NCI-H2081 (cell line): Measurements from ENCODE around the gene PBX1.
A peak's percentile ranks its signal among the peaks of the same experiment; 100 is the strongest.
"Not testable (repeated sequence)": the region's sequence is repeated elsewhere in the genome, so short reads cannot be mapped to it uniquely, and the experiment has no call there.

Experiments
- DNase-seq, 2 experiments: peaks; one replicate each; lab custom pipeline; 2025; lab: John Stamatoyannopoulos, UW

The PBX1 gene

DNA sequence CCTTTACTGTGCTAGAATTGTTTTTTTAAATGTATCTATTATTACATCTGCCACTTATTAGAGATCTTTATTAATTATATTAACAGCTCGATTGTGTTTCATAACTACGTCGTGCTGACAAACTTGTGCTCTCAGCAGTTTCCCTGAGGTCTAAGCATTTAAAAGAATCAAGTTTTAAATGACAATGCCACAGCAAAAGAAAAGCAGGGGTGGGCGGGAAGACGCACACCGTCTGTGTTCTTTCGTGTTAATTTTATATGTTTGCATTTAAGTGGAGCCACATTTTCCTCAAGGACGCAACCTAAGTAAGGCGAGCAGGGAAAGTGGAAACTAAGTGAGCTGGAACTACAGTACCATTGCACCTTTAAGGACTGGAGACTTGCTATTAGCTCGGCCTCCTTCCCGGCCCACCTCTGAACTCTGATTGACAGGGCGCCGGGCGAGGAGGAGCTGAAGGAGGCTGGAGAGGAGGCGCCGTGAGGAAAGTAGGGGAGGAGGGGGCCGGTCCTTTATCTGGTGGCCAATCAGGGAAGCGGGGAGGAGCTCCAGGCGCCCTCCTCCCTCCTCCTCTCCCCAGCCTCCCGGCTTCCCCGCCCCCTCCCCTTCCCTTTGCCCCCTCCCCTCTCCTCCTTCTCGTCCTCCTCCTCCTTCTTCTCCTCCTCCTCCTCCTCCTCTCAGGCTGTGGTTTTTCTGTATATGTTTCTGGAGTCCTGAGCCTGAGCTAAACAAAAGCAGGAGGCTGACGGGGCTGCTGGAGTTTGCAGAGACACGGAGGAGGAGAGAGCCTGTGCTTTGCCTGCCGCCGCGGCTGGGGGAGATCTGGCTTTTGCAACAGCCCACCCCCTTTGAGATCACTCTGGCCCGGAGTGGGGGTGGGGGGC is at the start of gene PBX1:
TSS of gene PBX1 (plus strand) at position 724 of the 881 bp plus-strand sequence.
- DNase-seq: peak; percentile 98

DNA sequence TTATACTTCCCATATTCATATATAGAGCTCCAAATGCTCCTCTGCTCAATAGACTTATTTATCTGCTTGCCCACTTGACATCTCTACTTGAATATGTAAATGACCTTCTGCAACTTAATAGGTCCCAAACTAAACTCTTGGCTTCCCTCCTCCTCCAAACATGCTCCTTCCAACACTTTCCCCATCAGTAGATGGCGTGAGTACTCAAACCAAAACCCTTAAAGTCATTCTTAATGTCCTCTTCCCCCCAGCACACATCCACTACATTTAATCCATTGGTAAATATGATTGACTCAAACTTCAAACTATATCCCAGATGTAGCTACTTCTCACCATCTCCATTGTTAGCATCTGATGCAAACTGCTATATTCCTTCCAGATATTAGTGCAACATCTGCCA is 48.5 kb upstream of the PBX1 start:
- no peak for DNase-seq

DNA sequence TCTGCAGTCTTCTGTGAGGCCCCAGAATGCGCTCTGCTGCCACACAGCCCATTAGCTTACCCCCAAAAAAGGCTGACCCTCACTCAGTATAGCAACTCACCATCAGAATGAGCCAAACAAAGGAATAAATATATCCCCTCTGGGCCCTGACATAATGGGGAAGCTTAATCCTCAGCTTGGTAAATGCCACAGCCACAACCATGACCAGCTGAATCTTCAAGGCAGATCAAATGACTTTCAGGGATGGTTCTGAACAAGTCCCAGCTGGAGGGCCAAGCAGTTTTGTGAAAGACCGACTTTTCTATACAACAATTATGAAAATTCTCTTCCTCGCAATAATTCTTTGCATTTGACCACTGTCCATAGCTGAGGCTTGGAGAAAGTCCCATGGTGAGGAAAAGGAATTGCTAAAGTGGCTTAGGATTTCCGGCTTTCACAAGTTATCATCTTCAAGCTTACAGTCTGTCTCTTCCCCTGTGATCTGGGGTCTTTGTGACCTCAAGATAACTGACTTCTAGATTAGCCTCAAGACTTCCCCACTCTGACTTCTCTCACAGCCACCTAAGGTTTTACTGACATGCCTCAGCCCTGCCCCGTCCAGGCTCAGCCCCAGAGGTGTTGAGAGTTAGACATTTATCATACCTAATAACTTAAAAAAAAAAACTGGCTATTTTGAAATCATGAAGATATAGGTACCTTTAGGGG is 47.8 kb upstream of the PBX1 start:
- no peak for DNase-seq

DNA sequence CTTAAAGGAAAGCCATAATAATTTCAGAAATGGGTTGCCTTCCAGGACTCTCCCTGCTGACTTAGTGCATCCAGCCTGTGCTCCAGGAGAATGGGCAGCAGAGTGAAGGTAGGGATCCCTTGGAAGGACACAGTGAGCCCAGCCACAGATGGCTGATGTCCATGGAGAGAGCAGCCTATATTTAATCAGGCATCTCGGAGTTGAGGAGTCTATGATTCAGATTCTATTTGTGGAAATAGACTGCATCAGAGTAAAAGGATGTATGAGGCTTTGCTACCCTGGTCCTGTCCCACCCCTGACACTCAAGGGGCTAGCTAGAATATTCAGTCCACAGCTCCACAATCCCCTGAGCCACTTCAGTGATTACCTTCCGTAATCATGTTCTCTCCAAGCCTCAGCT is 43.8 kb upstream of the PBX1 start:
- no peak for DNase-seq

DNA sequence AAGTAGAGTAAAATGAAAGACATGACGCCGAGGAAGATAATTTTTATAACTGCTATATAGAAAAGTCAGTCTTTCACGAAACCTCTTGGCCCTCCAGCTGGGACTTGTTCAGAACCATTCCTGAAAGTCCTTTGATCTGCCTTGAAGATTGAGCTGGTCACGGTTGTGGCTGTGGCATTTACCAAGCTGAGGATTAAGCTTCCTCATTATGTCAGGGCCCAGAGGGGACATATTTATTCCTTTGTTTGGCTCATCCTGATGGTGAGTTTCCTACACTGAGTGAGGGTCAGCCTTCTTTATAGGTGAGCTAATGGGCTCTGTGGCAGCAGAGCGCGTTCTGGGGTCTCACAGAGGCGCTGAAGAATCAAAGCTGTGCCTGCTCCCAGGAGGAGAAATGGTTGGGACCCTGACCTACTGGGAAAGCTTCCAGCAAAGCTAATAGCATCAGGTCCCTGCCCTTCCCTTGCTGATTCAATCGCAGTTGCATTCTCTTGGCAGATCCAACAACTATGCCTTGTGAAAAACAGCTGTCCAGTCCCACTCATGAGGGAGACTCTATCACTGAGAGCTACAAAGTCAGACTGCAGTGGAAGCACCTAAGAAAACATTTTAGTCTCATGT is 43.2 kb upstream of the PBX1 start:
- DNase-seq: no peak

DNA sequence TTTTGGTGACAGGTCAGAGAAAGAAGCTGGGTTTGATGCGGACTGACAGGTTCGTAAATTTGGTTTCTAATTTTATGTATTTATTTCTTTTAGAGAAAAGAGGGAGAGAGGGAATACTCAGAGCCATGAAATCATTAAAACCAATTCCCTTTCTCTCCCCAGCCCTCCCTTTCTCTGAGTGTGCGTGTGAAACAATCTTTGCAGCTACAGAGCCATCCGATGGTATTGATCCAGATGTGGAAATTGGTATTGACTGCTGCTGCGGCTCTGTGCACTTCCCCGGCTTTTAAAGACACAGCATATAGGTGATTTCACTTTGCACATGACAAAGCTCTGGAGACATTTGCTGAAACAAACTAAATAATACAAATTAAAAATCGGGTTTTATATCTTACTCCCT is 42.4 kb upstream of the PBX1 start:
- DNase-seq: no peak

- no peak for DNase-seq
Measured at GRCh38 chr1:164518692-164519332, 40.2 kb upstream of the PBX1 start.

DNA sequence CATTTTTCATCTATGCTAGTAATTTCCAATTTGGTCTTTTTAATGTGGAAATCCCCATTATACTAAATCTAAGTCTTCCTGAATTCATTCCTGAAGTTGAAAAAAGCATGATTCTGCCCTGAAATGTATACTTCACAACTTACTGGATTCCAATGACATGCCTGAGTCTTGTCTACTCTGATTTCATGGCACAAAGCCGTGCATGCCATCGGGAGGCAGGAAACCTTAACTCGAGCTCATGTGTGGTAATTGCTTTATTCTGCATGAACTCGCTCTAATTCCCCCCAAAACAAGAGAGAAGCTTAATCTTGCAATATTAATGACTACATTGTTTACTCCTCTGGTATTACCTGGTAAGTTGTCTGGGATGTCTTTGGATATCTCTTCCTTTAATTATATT is 39.6 kb upstream of the PBX1 start:
- DNase-seq: no peak

- no peak for DNase-seq
Measured at GRCh38 chr1:164524810-164525209, 34.2 kb upstream of the PBX1 start.

DNA sequence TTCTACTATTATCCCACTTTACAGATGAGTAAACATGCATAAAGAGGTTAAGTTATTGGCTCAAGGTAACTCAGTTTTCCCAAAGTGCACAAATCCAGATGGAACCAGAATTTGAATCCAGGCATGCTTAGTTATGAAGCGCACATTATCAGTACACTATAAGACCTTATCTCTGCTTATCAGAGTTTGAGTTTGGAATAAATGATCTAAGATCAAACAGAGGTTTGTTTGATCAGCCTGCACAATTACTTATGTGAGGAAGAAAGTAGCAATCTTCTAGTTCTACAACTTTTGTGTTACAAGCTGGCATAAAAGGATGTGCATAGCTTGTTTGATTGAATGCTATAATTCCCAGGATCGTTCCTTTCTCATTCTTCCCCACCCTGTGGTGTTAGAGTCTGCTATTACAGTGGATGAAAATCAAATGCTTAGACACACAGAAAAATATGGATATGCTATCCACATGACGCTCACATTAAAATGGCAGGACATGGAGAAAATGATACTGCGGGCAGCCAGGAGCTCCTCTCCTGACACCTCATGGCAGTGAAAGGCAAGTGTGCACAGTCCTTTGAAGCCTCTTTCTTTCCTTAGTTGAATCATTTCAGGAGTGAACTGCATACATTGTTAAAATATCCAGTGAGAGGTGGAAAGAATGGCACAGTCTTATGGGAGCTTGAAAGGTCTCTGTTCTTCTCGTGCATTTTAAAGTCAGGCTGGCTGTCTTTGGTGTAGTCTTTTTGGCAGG is 23.9 kb upstream of the PBX1 start:
- no peak for DNase-seq

DNA sequence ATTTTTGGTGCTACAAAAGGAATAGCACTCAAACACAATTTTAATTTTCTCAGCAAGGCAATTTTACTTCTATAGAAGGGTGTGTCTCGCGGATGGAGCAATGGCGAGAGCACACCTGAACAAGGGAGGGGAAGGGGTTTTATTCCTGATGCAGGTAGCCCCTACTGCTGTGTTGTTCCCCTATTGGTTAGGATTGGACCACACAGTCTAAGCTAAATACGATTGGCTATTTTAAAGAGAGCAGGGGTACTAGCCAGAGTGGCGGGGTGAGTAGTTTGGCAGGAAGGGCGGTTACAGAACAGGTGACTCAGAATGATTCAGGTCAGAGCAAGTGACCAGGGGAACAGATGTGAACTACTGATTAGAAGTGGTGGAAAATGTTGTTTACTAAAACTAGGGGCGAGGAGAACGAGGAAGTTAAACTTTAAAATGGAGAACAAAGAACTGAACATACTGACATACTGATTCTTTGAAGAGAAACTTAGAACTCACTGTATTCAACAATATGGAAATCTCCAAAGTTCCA is 6.5 kb upstream of the PBX1 start:
- not testable (repeated sequence) for DNase-seq

- DNase-seq: peak; percentile 25 to 69
Measured at GRCh38 chr1:164557270-164557669, 1.7 kb upstream of the PBX1 start.

DNA sequence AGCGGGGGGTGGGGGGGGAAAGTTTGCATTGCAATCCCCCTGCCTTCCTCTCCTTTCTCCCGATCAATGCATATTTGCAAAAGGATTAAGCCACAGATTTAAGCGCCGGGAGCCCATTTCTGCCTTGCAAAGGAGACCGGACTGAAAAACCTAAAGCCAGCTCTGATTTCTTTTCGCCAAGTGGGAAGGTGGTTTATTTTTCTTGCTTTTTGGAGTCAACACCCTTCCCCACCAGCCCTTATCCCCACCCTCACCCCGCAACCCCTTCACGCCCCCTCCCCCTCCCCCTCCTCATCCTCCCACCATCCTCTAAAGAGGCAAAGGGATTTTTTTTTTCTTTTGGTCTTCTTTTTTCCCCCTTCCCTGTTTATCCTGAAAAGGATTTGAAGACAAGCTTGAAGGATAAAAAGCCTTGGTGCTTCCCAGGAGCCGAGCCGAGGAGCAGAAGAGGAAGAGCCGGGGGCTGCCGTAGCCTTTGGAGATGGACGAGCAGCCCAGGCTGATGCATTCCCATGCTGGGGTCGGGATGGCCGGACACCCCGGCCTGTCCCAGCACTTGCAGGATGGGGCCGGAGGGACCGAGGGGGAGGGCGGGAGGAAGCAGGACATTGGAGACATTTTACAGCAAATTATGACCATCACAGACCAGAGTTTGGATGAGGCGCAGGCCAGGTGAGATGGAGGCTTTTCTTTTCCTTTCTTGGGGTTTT is 513 bp downstream of the PBX1 start:
- DNase-seq: peak in 1 of 2 experiments; percentile 45

DNA sequence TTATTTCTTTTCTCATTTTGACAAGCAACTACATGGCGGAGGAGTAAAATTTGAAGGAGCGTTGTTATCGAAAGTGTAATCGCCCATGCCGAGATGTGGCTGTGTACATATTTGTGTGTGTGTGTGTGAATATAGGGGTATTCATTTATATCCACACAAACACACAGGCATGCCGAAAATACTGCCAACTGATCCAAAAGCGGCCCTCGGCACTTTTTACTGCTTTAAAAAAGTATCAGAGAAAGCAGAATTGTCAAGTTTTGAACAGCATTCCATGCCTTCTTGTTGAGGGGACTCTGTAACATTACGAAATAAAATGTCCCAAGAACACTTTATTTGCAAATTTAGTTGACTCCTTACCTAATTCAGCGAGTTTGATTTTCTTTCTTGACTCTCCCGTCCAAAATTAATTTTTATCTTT is 1.1 kb downstream of the PBX1 start:
- peak in 1 of 2 experiments; percentile 34 for DNase-seq

DNA sequence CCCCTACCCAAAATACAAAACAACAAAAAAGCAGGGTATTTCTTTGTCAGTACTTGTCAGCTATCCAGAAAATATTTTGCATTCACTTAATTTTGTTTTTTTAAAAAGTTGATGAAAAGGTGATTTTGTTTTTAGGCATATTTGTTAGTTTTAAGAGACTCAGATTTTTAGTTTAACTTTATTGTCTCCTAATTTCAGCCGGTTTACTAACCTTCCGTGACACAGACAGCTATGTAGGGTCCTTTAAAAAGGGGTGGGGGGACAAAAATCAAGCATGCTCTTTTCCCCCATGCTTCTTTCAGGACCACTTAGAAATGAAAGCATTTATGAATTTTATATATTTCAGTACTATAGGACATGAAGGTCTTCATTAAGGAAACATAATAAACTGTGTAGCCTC is 1.6 kb downstream of the PBX1 start:
- no peak for DNase-seq

- peak in 1 of 2 experiments; percentile 10 for DNase-seq
Measured at GRCh38 chr1:164561007-164561406, 2.0 kb downstream of the PBX1 start.

GRCh38 chr1:164561472-164561871 is 2.5 kb downstream of the PBX1 start:
- DNase-seq: peak in 1 of 2 experiments; percentile 31

DNA sequence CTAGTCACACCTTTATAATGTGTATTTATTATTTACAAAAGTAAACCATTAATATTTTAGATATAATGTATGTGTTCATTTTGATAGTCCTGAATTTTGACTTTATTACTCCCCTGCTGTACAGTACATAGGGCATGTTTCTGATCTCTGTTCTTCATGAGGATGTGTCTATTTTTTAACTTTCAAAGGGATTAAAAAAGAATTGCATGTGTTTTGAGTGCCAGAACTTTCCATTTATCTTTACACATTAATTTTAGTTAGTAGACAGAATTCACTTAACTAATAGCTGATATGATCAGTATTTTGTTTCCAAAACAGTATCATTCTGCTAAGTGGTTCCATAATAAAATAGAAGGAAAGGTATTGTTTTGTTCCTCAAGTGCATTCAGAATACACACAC is 3.1 kb downstream of the PBX1 start:
- no peak for DNase-seq

- DNase-seq: peak in 1 of 2 experiments; percentile 60
Measured at GRCh38 chr1:164562511-164562910, 3.5 kb downstream of the PBX1 start.

- no peak for DNase-seq
Measured at GRCh38 chr1:164562947-164563520, 4.0 kb downstream of the PBX1 start.
